Activated T-cell treated with anti-CD3 and anti-CD28 coated beads for 24 hours (primary cell): ENCODE data around the gene IQGAP2.
"Not testable (repeated sequence)": the region's sequence is repeated elsewhere in the genome, so short reads cannot be mapped to it uniquely, and the experiment has no call there.

Experiments
- DNase-seq: peaks from one replicate; pipeline ENCODE4 v3.0.0-alpha.2; 2020; ENCODE audit warnings: low read depth

Gene IQGAP2

GRCh38 chr5:76500633-76501393, 97.7 kb downstream of the IQGAP2 start:
- no peak for DNase-seq

- no peak for DNase-seq
Measured at GRCh38 chr5:76503929-76504328, 100.8 kb downstream of the IQGAP2 start.

- no peak for DNase-seq
Measured at GRCh38 chr5:76504901-76505564, 101.9 kb downstream of the IQGAP2 start.

- DNase-seq = no peak
Measured at GRCh38 chr5:76513476-76513875, 110.4 kb downstream of the IQGAP2 start.

GRCh38 chr5:76514292-76514691, 111.2 kb downstream of the IQGAP2 start:
- DNase-seq = no peak

GRCh38 chr5:76514713-76515112, 111.6 kb downstream of the IQGAP2 start:
- DNase-seq = no peak

GRCh38 chr5:76517334-76517733, 114.2 kb downstream of the IQGAP2 start:
- no peak for DNase-seq

- not testable (repeated sequence) for DNase-seq
Measured at GRCh38 chr5:76518246-76518645, 115.2 kb downstream of the IQGAP2 start.

- no peak for DNase-seq
Measured at GRCh38 chr5:76521240-76521758, 118.2 kb downstream of the IQGAP2 start.

- no peak for DNase-seq
Measured at GRCh38 chr5:76522103-76522935, 119.2 kb downstream of the IQGAP2 start.

GRCh38 chr5:76524101-76524835, 121.2 kb downstream of the IQGAP2 start:
- no peak for DNase-seq

GRCh38 chr5:76524868-76525267, 121.8 kb downstream of the IQGAP2 start:
- no peak for DNase-seq

- no peak for DNase-seq
Measured at GRCh38 chr5:76525956-76526355, 122.9 kb downstream of the IQGAP2 start.

- no peak for DNase-seq
Measured at GRCh38 chr5:76526950-76527583, 124.0 kb downstream of the IQGAP2 start.

- DNase-seq = no peak
Measured at GRCh38 chr5:76527685-76528161, 124.6 kb downstream of the IQGAP2 start.

GRCh38 chr5:76528547-76529331, 125.7 kb downstream of the IQGAP2 start:
- DNase-seq = no peak

GRCh38 chr5:76529464-76530344, 126.6 kb downstream of the IQGAP2 start:
- no peak for DNase-seq

GRCh38 chr5:76532052-76532451, 129.0 kb downstream of the IQGAP2 start:
- DNase-seq = no peak

GRCh38 chr5:76532973-76533372, 129.9 kb downstream of the IQGAP2 start:
- no peak for DNase-seq
